Measurements from ENCODE around the gene MMP27.

The MMP27 gene

DNA sequence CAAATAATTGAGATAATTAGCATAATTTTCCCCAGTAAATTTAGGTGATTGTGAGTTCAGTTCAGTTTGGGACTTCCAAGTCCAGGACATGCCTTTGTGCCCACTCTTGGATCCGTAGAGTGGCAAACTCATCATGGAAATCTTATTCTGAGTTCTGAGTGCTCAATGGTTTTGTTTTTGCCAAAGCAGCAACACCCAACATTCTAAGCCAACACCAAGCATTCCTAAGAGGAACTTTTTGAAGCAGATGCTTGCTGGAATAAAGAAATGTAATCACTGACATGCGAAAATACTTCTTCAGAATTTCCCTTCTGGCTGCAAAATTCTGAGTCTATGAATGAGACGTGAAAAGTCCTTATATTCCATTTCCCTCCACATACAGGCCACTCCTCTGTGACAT is 10.4 kb downstream of the MMP27 start:
- DNase-seq, result no peak

DNA sequence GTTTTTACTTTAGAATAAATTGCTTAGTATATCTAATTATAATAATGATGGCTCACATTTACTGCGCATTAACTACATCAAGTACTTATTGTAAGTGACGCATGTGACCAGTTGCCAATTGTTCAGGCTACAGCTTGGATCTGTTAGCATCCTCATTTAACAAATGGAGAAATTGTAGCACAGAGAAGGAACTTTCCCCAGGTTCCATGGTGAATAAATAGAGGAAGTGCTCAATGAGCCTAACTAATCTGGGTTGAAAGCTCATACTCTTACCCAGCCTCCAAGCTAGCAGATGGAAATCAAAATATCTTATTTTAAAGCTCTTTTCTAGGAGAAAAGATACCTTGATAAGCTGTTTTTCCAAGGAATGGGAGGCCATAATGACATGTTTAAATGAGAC is 19.8 kb downstream of the MMP27 start:
- no peak for DNase-seq

DNA sequence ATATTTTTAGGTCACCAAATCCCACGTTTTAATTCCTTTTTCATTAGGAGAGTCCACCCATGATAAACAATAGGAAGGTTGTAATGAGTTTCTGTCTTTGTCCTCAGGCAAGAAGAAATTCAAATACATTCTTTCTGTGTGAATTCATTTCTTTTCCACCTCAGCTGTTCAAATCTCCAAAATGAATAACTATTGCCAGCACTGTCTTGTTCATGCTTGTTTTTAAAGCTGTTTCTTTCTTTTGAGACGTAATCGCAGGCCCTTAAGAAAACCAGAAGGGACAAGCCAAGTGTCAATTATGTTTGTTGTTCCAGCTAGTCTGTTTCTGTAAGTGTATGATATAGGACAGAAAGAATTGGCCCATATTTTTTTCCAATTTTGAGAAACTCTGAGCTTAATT is 20.2 kb downstream of the MMP27 start:
- DNase-seq, result no peak

DNA sequence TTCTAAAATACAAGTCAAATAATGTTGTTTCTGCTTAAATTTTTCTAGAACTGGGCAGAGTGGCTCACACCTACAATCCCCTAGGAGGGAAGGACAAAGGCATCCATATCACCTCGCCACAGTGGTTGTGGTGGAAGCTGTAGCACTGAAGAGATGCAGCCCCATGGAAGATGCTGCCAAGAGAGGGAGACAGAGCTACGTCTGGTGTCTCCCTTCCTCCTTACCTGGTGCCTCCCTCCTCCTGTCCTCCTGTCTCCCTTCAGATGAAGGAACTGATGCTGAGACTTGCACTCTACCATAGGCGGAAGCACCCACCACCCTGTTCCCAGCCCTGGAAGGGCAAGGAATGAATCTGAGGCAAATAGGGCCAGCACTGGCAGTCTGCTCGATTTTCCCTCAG is 22.3 kb downstream of the MMP27 start:
- DNase-seq, result no peak

DNA sequence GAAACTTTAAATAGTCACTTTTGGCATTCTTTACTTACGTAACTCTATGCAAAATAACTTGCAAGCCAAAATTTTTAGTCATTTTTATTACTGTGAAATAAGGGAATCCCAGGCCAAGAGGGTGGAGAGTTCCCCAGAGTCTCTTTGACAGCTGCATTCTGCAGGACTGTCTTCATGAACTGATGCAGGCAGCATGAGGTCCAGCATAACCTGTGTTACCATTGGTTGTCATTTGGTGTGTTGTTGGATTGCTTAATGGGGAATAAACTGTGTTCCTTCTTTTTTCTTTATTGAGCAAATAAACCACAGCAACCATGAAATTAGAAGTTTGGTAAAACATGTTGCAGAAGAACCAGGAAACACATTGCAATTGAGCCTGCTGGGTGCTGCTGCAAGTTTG is 24.6 kb downstream of the MMP27 start:
- no peak for DNase-seq

DNA sequence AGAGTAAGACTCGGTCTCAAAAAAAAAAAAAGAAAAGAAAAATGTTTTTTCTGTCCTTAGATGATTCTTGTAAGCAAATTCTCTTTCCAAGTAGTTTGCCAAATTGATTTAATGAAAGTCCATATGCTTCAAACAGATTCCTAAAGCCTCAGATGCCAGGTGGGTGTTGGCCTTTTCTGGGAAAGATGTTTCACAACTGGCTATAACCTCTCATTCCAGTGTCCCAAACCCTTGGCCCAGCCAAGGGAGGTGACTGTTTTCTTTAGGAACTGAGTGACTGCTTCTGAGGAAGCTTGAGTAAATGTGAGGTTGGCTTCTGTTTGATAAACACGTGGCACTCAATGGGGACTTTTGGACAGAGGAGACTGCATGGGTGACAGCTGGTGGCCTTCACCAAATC is 27.5 kb downstream of the MMP27 start:
- no peak for DNase-seq

DNA sequence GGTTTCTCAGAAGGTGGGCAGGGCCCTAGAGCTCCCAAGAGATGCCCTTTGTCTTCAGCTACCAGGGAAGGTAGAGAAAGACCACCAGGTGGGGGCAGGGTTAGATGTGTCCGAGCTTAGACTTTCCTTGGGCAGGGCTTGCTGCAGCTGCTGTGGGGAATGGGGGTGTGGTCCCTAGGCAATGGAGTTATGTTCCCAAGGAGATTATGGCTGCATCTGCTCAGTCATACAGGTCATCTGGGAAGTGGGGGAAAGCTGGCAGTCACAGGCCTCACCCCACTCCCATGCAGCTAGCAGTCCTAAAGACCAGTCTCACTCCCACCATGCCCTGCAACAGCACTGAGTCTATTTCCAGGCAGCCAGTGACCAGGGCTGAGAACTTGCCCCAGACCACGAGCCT is 29.5 kb downstream of the MMP27 start:
- DNase-seq, result no peak

DNA sequence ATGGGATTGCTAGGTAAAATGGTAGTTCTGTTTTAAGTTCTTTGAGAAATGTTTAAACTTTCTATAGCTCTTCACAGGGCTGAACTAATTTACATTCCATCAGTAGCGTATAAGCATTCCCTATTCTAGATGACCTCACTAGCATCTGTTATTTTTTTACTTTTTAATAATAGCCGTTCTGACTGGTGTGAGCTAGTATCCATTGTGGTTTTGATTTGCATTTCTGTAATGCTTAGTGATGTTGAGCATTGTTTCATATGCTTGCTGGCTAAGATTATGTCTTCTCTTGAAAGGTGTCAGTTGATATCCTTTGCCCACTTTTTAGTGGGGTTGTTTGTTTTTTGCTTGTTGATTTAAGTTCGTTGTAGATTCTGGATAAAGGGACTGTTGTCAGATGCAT is 35.9 kb downstream of the MMP27 start:
- no peak for DNase-seq

DNA sequence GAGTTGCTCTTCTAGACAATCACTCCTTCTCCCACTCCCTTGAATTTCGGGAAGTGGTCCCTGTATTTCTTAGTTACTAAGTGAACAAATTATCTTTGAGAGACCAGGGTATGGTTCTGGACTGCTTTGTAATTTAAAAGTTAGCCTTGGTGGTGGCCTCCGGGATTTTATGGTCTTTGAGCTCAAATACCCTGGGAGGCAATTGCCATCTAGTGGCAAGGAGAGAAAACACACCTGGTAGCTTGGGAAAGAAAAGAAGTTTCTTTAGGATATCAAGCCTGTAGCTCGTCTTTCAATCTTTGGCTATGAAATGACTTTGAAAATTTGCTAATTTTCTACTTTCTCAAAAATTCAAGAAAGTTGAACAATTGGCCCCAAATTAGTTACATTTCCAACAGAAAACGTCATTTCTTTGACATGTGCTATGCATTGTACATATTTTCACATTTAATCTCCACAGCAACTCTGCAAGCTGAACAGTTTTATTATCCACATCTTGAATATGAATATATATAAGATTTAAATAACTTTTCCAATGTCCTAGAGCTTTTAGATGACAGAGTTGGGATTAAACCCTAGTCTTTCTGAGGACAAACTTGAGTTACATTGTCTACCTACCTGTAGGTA is 39.1 kb downstream of the MMP27 start:
- DNase-seq, result peak; percentile 21

DNA sequence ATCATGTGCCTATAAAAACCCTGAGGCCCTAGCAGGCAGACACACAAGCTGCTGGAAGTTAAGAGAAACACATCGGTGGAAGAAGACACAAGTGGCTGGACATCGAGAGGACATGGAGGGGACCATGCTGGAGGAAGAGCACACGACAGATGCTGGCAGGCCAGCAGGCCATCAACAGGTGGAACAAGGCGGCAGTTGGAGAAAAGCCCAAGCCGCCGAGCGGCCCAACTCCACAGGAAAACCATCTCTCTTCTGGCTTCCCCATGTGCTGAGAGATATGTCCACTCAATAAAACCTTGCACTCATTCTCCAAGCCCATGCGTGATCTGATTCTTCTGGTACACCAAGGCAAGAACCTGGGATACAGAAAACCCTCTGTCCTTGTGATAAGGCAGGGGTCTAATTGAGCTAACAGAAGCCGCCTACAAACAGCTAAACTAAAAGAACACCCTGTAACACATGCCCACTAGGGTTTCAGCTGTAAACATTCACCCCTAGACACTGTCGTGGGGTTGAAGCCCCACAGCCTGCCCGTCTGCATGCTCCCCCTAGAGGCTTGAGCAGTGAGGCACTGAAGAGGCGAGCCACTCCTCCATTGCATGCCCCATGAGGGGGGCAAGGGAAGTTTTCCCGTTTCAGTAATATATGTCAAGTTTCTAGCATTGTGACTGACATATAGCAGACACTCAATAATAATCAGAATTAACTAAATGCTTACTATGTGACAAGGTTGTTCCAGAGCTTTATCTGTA is 41.4 kb downstream of the MMP27 start:
- no peak for DNase-seq

DNA sequence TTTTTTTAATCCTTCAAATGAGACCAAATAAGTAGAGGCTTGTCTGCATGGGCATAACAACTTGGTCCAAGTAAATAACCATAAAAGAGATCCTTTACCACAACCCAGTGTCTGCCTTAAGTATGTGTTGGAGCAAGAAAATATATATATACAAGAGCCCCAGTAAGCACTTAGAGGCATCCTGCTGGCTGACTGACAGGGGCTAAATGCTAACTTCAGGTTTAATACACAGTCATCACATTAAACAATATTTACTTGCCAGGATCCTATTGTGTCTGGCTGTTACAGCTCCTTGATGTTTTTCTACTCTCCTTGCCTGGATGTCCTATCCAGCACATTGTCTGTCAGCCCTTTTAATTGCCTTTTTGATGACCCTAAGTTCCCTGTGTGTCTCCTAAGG is 43.0 kb downstream of the MMP27 start:
- DNase-seq, result no peak

DNA sequence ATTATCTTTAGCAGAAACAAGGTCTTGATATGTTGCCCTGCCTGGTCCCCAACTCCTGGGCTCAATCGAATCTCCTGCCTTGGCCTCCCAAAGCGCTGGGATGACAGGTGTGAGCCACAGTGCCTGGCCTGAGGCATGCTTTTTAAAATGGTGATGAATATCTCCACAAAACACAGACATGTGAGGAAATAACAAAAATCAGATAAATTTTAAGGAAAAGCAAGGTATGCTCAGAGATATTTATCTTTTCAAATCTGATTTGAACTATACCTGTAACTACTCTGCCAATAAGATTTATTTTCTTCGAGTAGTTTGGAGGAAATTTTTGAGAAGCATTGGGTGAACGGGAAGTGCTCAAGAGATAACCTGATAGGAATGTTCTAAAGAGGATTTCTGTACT is 44.5 kb downstream of the MMP27 start:
- DNase-seq, result no peak

DNA sequence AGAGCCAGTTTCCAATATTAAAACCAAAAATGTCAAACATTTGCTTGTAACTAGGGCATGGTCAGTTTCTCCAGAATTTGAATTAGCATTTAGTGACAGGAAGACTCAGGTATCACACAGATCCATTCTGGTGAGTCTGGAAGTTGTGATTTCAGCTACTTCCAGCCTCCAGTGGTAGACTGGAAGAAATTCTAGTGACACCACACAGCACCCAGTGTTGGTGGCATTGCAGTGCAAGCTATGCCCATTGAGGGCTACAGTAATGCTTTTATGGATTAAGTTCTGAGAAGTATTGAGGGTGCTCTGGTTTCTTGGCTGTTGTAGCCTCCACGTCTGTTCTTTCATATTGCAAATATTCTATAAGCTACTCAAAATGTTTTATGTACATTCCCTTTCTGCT is 49.0 kb downstream of the MMP27 start:
- no peak for DNase-seq

DNA sequence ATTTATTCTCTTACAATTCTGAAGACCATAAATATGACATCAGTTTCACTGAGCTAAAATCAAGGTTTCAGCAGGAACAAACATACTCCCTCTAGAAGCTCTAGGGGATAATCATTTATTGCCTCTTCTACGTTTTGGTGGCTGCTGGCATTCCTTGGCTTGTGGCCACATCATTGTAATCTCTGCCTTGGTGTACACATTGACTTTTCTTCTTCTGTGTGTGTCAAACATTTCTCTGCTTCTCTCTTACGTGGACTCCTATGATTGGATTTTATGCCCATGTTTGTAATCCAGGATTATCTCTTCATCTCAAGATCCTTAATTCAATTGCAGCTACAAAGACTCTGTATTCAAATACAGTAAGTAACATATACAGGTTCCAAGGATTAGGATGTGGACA is 50.0 kb downstream of the MMP27 start:
- no peak for DNase-seq

DNA sequence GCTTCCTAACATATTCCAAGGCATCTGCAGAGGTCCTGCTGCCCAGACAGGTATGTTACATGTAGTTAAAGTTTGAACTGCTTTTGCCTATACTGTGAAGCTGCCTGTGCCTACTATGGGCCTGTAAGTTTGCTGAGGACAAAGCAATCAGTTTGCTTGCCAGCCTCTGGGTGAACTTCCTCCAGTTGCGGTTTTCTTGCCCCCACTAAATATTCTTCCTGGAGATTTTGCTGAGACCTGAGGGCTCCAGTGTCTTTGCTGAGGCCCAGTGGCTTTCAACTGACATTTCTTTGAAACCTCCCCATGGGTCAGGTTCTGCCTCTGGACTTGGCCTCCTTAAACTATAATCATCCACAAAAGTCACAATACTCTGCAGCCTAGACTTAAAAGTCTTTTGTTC is 50.8 kb downstream of the MMP27 start:
- DNase-seq, result no peak

DNA sequence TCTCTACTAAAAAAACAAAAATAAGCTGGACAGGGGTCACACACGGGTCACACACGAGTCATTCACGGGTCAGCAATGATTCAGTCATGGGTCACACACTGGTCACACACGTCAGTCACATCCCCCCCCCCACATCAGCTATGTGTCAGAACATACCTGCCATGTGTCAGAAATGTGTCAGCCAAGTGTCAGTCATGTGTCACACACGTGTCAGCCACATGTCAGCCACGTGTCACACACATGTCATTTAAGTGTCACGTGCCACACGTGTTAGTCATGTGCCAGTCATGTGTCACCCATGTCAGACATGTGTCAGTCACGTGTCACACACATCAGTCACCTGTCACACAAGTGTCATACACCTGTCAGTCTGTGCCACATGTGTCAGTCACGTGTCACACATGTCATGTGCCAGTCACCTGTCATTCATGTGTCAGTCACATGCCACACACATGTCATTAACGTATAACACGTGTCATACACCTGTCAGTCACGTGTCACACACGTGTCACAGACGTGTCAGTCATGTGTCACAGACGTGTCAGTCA is 51.8 kb downstream of the MMP27 start:
- DNase-seq, result no peak

DNA sequence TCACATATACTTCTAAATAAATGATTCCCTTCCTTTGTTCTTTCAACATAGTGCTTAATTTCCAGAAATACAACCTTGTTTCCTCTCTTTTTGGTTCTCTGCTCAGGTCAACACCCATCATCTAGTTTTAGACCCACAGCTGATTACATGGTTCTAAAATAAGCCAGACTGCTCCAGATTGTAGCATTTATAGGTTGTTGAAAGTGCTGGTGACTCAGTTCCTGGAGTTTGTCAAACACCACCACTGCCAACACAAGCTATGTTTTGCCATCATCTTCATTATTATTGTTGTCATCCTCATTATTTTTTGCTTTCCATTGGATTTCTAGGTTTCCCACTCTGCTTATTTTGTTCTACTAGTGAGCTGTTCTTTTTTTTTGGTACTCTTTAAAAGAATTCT is 58.1 kb downstream of the MMP27 start:
- DNase-seq, result no peak

DNA sequence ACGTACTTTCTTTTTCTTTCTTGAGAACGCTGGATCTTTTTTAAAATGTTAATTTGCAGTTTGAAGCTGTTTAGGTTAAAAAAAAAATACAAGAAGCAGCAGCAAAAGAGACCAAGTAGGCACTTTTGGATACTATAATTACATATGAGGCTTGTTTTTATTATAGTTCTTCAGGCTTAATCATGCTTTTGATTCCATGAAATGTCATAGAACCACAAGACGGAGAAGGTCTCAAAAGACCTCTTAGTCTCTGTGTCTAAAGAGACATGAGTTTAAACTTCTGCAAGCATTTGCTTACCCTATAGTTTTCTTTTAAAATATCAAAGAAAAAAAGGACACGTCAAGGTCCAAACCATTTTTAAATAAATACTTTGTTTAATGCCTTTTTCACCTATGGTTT is 61.6 kb downstream of the MMP27 start:
- no peak for DNase-seq
